Lower leg skin (tissue), 4 donors: ENCODE measurements around the gene GPR68. TPM values are rescaled to one million over a fixed set of nuclear protein-coding genes. Genes with fewer than 3 reads are reported as not detected.
"Not testable (repeated sequence)": the region's sequence is repeated elsewhere in the genome, so short reads cannot be mapped to it uniquely, and the experiment has no call there.

Experiments
- DNase-seq, 2 donors: peaks; one replicate each; pipeline ENCODE4 v3.0.0-alpha.2; 2019; ENCODE audit warnings: low spot score in 2 of 2
- H3K4me3 ChIP-seq: fragments of 200-600 bp; sonication (generic); 2 replicates; pipeline ENCODE4 v1.5.1; 2017; ENCODE audit warnings: mild to moderate bottlenecking, low read depth; ENCODE audit not compliant: poor library complexity, severe bottlenecking
- CTCF ChIP-seq, 3 donors: fragments of 450-650 bp; IDR thresholded peaks; one replicate each; pipeline ENCODE4 v1.5.1; 2016; ENCODE audit warnings: antibody characterized with exemption in 3 of 3, mild to moderate bottlenecking in 3 of 3, moderate library complexity in 2 of 3
- POLR2A ChIP-seq, 2 donors: fragments of 450-650 bp; IDR thresholded peaks; one replicate each; pipeline ENCODE4 v1.6.1; 2016 to 2017; ENCODE audit warnings: antibody characterized with exemption in 2 of 2, mild to moderate bottlenecking in 1 of 2, moderate library complexity in 1 of 2
- WGBS, 2 donors: methylation state at CpG; one replicate each; pipeline ENCODE4 v1.1.5; 2018; 5-methylcytosine and 5-hydroxymethylcytosine counted together
- intact Hi-C: fragments of 100-400 bp; cut with DNase I; formaldehyde crosslinking; loops from one replicate; pipeline ENCODE4 v1.15.0; 2023; ENCODE audit warnings: low total_unique reads
- total RNA-seq, 4 donors: library from RNA; depleted of rRNA; stranded (reverse); fragments of >200 nt; gene quantifications; one replicate each; pipeline ENCODE4 v1.1.0, GENCODE V29; 2016

GPR68 gene
- total RNA-seq, 4 donors from 2014 or later, result 1.3 to 4.1 (median 3.2) TPM

- 69 to 71% methylated on average over 9 to 11 of the region's 20 CpGs for WGBS, 2 donors
Measured at GRCh38 chr14:91253795-91254323, 9.4 kb upstream of the GPR68 start.

GRCh38 chr14:91252871-91253794 is 8.6 kb upstream of the GPR68 start:
- no peak for TF ChIP-seq POLR2A (IDR thresholded peaks at IDR 0.05)
- no peak for TF ChIP-seq CTCF (IDR thresholded peaks at IDR 0.05)
- intact Hi-C loops, result no loop called here
- H3K4me3 ChIP-seq, result peak overlapping the region; percentile 42
- no peak for DNase-seq
- WGBS, 2 donors, result 4 to 26% methylated on average over 15 to 59 of the region's 95 CpGs

More at GRCh38 chr14:91253795-91254323, 9.4 kb upstream of the GPR68 start:
- TF ChIP-seq POLR2A (IDR thresholded peaks at IDR 0.05) (no peak), CTCF (IDR thresholded peaks at IDR 0.05) (no peak)
- no peak for DNase-seq
- intact Hi-C loops, result no loop called here
- H3K4me3 ChIP-seq, result peak overlapping the region; percentile 29

GRCh38 chr14:91250912-91251311 is 6.4 kb upstream of the GPR68 start:
- intact Hi-C loops, result no loop called here
- no peak for DNase-seq
- no peak for TF ChIP-seq CTCF (IDR thresholded peaks at IDR 0.05)
- no peak for TF ChIP-seq POLR2A (IDR thresholded peaks at IDR 0.05)
- no peak overlapping the region for H3K4me3 ChIP-seq
- 15 to 48% methylated on average over 4 to 5 of the region's 5 CpGs for WGBS, 2 donors

- WGBS, 2 donors, result 65 to 66% methylated on average over 10 of the region's 10 CpGs
- no peak overlapping the region for H3K4me3 ChIP-seq
- no peak for DNase-seq
- no peak for TF ChIP-seq CTCF (IDR thresholded peaks at IDR 0.05)
- TF ChIP-seq POLR2A (IDR thresholded peaks at IDR 0.05), result no peak
- intact Hi-C loops, result no loop called here
Measured at GRCh38 chr14:91249841-91250616, 5.5 kb upstream of the GPR68 start.

GRCh38 chr14:91246051-91246852 is 1.7 kb upstream of the GPR68 start:
- no peak for DNase-seq
- WGBS, 2 donors, result 88 to 93% methylated on average over 15 of the region's 15 CpGs
- intact Hi-C loops, result no loop called here
- H3K4me3 ChIP-seq, result no peak overlapping the region
- TF ChIP-seq CTCF (IDR thresholded peaks at IDR 0.05) (no peak), POLR2A (IDR thresholded peaks at IDR 0.05) (no peak)

- 90 to 93% methylated on average over 8 of the region's 8 CpGs for WGBS, 2 donors
- intact Hi-C loops, result not testable (repeated sequence)
Measured at GRCh38 chr14:91245616-91246015, 1.1 kb upstream of the GPR68 start.

More at GRCh38 chr14:91245616-91246015, 1.1 kb upstream of the GPR68 start:
- H3K4me3 ChIP-seq, DNase-seq: not testable (repeated sequence)
